ENCODE measurements around the gene FXYD5.

DNA sequence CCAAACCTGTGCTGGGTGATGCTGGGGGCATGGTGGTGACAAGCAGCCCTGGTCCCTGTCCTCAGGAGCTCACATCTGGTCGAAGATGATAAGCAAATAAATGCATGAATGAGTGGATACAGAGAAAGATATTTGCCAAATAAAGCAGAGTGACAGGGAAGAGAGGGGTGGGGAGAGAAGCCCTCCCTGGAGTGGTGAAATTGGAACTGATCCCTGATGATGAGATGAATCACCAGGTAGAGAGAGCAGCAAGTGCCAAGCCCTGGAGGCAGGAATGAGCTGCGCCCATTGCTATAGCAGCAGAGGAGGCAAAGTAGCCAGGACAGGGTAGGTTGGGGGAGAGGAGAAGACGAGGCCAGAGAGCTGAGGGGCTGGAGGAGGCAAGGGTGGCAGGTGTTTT is 13.7 kb downstream of the FXYD5 start:
- TF ChIP-seq POU2F2 (IDR thresholded peaks at IDR 0.05; ENCODE audit: low read depth, low read length) (no peak), POLR2A (IDR thresholded peaks at IDR 0.05; ENCODE audit: low read depth, low read length) (no peak)
